SK-N-SH (cell line): Measurements from ENCODE around the gene CCDC34. TPM values are rescaled to one million over a fixed set of nuclear protein-coding genes. Genes with fewer than 3 reads are reported as not detected.

Experiments used
- CTCF ChIA-PET: fragments of 300-600, 350-600 bp; formaldehyde crosslinking; extraction: SDS; loops from one replicate; lab custom pipeline; 2021; lab: Yijun Ruan, JAX
- POLR2A ChIA-PET: fragments of 350-600 bp; sonication (Branson Sonifier 250); formaldehyde crosslinking; extraction: SDS; loops from one replicate; lab custom pipeline; 2020; ENCODE audit warnings: antibody characterized with exemption, inconsistent platforms; lab: Yijun Ruan, JAX
- DNase-seq: peaks from one replicate; pipeline ENCODE4 v3.0.0; 2012
- H2AFZ ChIP-seq: fragments of 200-600 bp; sonication (generic); 2 replicates; pipeline ENCODE4 v1.8.1; 2016; ENCODE audit warnings: antibody characterized with exemption, mild to moderate bottlenecking, low read depth
- H3F3A ChIP-seq: fragments of 200-600 bp; sonication (generic); replicated peaks from 2 replicates; pipeline ENCODE3; 2016; ENCODE audit warnings: antibody characterized with exemption, mild to moderate bottlenecking; ENCODE audit not compliant: insufficient read depth
- H3K27ac ChIP-seq, 2 experiments: fragments of 200-500 bp in 1 of 2; fragments of 200-600 bp in 1 of 2; sonication (Bioruptor generic) in 1 of 2; sonication (generic), shearing (Covaris generic) in 1 of 2; 2 replicates each; pipeline versions ENCODE4 v1.5.1 to v1.6.1; 2014 to 2016; ENCODE audit warnings: low read depth in 2 of 2, inconsistent platforms in 1 of 2, low read length in 1 of 2, mild to moderate bottlenecking in 1 of 2, mixed read lengths in 1 of 2
- H3K27me3 ChIP-seq: fragments of 200-600 bp; sonication (generic), shearing (Covaris generic); 2 replicates; pipeline ENCODE4 v1.6.1; 2016; ENCODE audit warnings: mixed run types; ENCODE audit not compliant: insufficient read depth
- H3K36me3 ChIP-seq, 2 experiments: fragments of 200-500 bp in 1 of 2; fragments of 200-600 bp in 1 of 2; sonication (Bioruptor generic) in 1 of 2; sonication (generic) in 1 of 2; replicated peaks in 1 of 2; 2 replicates each; pipeline versions ENCODE3 to v1.5.1; 2014 to 2016; ENCODE audit warnings: low read length in 1 of 2, mild to moderate bottlenecking in 1 of 2; ENCODE audit not compliant: insufficient read depth in 2 of 2, control insufficient read depth in 1 of 2
- H3K4me1 ChIP-seq, 2 experiments: fragments of 200-500 bp in 1 of 2; fragments of 200-600 bp in 1 of 2; sonication (Bioruptor generic) in 1 of 2; sonication (generic), shearing (Covaris generic) in 1 of 2; 2 replicates each; pipeline versions ENCODE4 v1.5.1 to v1.6.1; 2014 to 2016; ENCODE audit warnings: low read depth in 1 of 2, low read length in 1 of 2, mixed run types in 1 of 2; ENCODE audit not compliant: insufficient read depth in 2 of 2, control insufficient read depth in 1 of 2
- H3K4me2 ChIP-seq: fragments of 200-600 bp; sonication (generic), shearing (Covaris generic); 2 replicates; pipeline ENCODE4 v1.6.1; 2017; ENCODE audit warnings: mixed run types
- H3K4me3 ChIP-seq, 2 experiments: fragments of 200-500 bp in 1 of 2; fragments of 200-600 bp in 1 of 2; sonication (Bioruptor generic) in 1 of 2; sonication (generic), shearing (Covaris generic) in 1 of 2; 2 replicates each; pipeline versions ENCODE4 v1.5.1 to v1.8.1; 2014 to 2016; ENCODE audit warnings: low read depth in 2 of 2, inconsistent platforms in 1 of 2, low read length in 1 of 2, mild to moderate bottlenecking in 1 of 2, mixed read lengths in 1 of 2, moderate library complexity in 1 of 2
- H3K79me2 ChIP-seq: fragments of 200-600 bp; sonication (generic); 2 replicates; pipeline ENCODE4 v1.8.1; 2017; ENCODE audit warnings: mild to moderate bottlenecking; ENCODE audit not compliant: insufficient read depth
- H3K9ac ChIP-seq: fragments of 200-600 bp; sonication (generic); 2 replicates; pipeline ENCODE4 v1.6.1; 2017; ENCODE audit warnings: mixed run types
- H3K9me2 ChIP-seq: fragments of 200-600 bp; sonication (generic); 2 replicates; pipeline ENCODE4 v1.6.1; 2017; ENCODE audit warnings: mixed run types
- H3K9me3 ChIP-seq: fragments of 200-600 bp; sonication (generic); 2 replicates; pipeline ENCODE4 v1.6.1; 2017; ENCODE audit warnings: mixed run types, mild to moderate bottlenecking, moderate library complexity
- H4K20me1 ChIP-seq: fragments of 200-600 bp; sonication (generic); 2 replicates; pipeline ENCODE4 v1.6.1; 2017; ENCODE audit warnings: mild to moderate bottlenecking, mixed run types; ENCODE audit not compliant: insufficient read depth
- CHD2 ChIP-seq: fragments of 150-350 bp; IDR thresholded peaks from 2 replicates; pipeline ENCODE4 v1.6.1; 2018; ENCODE audit warnings: low read length; ENCODE audit not compliant: partially characterized antibody
- CTCF ChIP-seq: fragments of 200-600 bp; sonication (generic); IDR thresholded peaks from 2 replicates; pipeline ENCODE4 v1.6.1; 2017; ENCODE audit warnings: antibody characterized with exemption, mild to moderate bottlenecking, moderate library complexity
- EZH2phosphoT487 ChIP-seq: fragments of 200-600 bp; sonication (generic); IDR thresholded peaks from 2 replicates; pipeline ENCODE4 v1.6.1; 2017; ENCODE audit warnings: low read depth, mixed run types, mild to moderate bottlenecking, antibody characterized with exemption, moderate library complexity, borderline replicate concordance
- FOXM1 ChIP-seq: IDR thresholded peaks from 2 replicates; pipeline ENCODE4 v1.4.0; 2012; ENCODE audit warnings: low read depth, mild to moderate bottlenecking
- GATA2 ChIP-seq: sonication (generic); formaldehyde crosslinking; IDR thresholded peaks from 2 replicates; pipeline ENCODE4 v1.5.0; 2020; ENCODE audit warnings: mild to moderate bottlenecking, missing genetic modification reagents
- IRF3 ChIP-seq: fragments of 150-350 bp; IDR thresholded peaks from 2 replicates; pipeline ENCODE4 v1.6.1; 2016; ENCODE audit warnings: mild to moderate bottlenecking, low read depth, low read length
- NFIC ChIP-seq: IDR thresholded peaks from 2 replicates; pipeline ENCODE4 v1.4.0; 2012; ENCODE audit warnings: borderline replicate concordance
- NRF1 ChIP-seq: IDR thresholded peaks from 2 replicates; pipeline ENCODE4 v1.6.1; 2012; ENCODE audit warnings: low read depth, mild to moderate bottlenecking, low read length
- RAD21 ChIP-seq: IDR thresholded peaks from 2 replicates; pipeline ENCODE4 v1.6.1; 2012; ENCODE audit warnings: mild to moderate bottlenecking, low read length
- TAF1 ChIP-seq: IDR thresholded peaks from 2 replicates; pipeline ENCODE4 v1.6.1; 2012; ENCODE audit warnings: low read depth, mild to moderate bottlenecking, low read length, moderate library complexity, borderline replicate concordance
- TCF12 ChIP-seq: IDR thresholded peaks from 2 replicates; pipeline ENCODE4 v1.4.0; 2012
- WGBS: methylation state at CpG from one replicate; pipeline ENCODE4 v1.1.6; 2017; ENCODE audit warnings: low lambda C conversion rate; 5-methylcytosine and 5-hydroxymethylcytosine counted together
- polyA plus RNA-seq, 3 experiments: library from polyadenylated mRNA; depleted of rRNA; stranded (reverse); fragments of >200 nt; gene quantifications; 2 replicates each; pipeline ENCODE4 v1.2.3, GENCODE V29; 2012
- TF ChIP-seq, protein P1 (sequence below): IDR thresholded peaks from 2 replicates; pipeline ENCODE4 v1.4.0; 2012; ENCODE audit warnings: low read depth, borderline replicate concordance

The CCDC34 gene
- polyA plus RNA-seq, 1 of the 3 experiments (the other 2 are of a cell fraction), result 6.7 TPM

- no peaks in the 10 kb centered on the region for H3K27me3 ChIP-seq
- POLR2A ChIA-PET, result no interaction called here
- no peaks in the 10 kb centered on the region for H3K79me2 ChIP-seq
- H3K4me3 ChIP-seq, result no peak overlapping the region
- TF ChIP-seq CHD2 (no peak), RAD21 (no peak), TAF1 (no peak), EZH2phosphoT487 (no peak), NFIC (no peak), GATA2 (CRISPR knock-in tag) (no peak), FOXM1 (no peak)
- no peaks in the 10 kb centered on the region for H3K9me3 ChIP-seq
- H2AFZ ChIP-seq, result no peak overlapping the region
- H3K4me2 ChIP-seq, result no peak overlapping the region
- no peaks in the 10 kb centered on the region for H3F3A ChIP-seq
- H3K4me1 ChIP-seq, result peaks cover 0 to 2% of the 10 kb centered on the region in 2 experiments; a peak in 3 of 4 replicates
- no peaks in the 10 kb centered on the region for H3K36me3 ChIP-seq
- no peaks in the 10 kb centered on the region for H3K9me2 ChIP-seq
- H4K20me1 ChIP-seq, result no peaks in the 10 kb centered on the region
- H3K27ac ChIP-seq, result no peak overlapping the region
- CTCF ChIA-PET, result interaction anchor here (1.7 to 5.1 kb wide), 2 partner anchors 11 to 123 kb away, joined by 6 to 27 read pairs; no protein-coding TSS in a partner anchor
- no peak overlapping the region for H3K9ac ChIP-seq
- no peak for DNase-seq
Measured at GRCh38 chr11:27307232-27307631, 55.8 kb downstream of the CCDC34 start.

- CTCF ChIA-PET, result interaction anchor here (0.6 to 1.7 kb wide), 4 partner anchors 9 to 192 kb away, joined by 3 to 11 read pairs (median 6); no protein-coding TSS in a partner anchor
- H3K27ac ChIP-seq, result no peak overlapping the region
Measured at GRCh38 chr11:27305751-27306150, 57.3 kb downstream of the CCDC34 start.

More at GRCh38 chr11:27305751-27306150, 57.3 kb downstream of the CCDC34 start:
- Histone ChIP-seq H3K9me3 (no peaks in the 10 kb centered on the region), H3K36me3 (no peaks in the 10 kb centered on the region), H2AFZ (no peak overlapping the region), H3K4me1 (peaks cover 2 to 6% of the 10 kb centered on the region in 2 experiments; a peak in 3 of 4 replicates), H3K4me2 (no peak overlapping the region), H3K9me2 (no peaks in the 10 kb centered on the region), H3K79me2 (no peaks in the 10 kb centered on the region), H3K4me3 (no peak overlapping the region), H4K20me1 (no peaks in the 10 kb centered on the region), H3F3A (peaks cover 10% of the 10 kb centered on the region), H3K9ac (no peak overlapping the region), H3K27me3 (no peaks in the 10 kb centered on the region)
- TF ChIP-seq CTCF (no peak), RAD21 (no peak), NRF1 (no peak), TCF12 (no peak), IRF3 (no peak)
- TF ChIP-seq, protein P1, sequence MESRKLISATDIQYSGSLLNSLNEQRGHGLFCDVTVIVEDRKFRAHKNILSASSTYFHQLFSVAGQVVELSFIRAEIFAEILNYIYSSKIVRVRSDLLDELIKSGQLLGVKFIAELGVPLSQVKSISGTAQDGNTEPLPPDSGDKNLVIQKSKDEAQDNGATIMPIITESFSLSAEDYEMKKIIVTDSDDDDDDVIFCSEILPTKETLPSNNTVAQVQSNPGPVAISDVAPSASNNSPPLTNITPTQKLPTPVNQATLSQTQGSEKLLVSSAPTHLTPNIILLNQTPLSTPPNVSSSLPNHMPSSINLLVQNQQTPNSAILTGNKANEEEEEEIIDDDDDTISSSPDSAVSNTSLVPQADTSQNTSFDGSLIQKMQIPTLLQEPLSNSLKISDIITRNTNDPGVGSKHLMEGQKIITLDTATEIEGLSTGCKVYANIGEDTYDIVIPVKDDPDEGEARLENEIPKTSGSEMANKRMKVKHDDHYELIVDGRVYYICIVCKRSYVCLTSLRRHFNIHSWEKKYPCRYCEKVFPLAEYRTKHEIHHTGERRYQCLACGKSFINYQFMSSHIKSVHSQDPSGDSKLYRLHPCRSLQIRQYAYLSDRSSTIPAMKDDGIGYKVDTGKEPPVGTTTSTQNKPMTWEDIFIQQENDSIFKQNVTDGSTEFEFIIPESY, result no peak
- no peak for DNase-seq
- POLR2A ChIA-PET, result no interaction called here
- 92% methylated on average over 3 of the region's 3 CpGs for WGBS
